HG03457 (cell line): Measurements from ENCODE around the gene TREM2.
"Not testable (repeated sequence)": the region's sequence is repeated elsewhere in the genome, so short reads cannot be mapped to it uniquely, and the experiment has no call there.

Experiments
- ATAC-seq: cut with Tn5 transposase; IDR thresholded peaks from one replicate; pipeline ENCODE4 v1.9.1; 2021; ENCODE audit warnings: moderate number of reproducible peaks; ENCODE audit not compliant: unreplicated experiment

The TREM2 gene

DNA sequence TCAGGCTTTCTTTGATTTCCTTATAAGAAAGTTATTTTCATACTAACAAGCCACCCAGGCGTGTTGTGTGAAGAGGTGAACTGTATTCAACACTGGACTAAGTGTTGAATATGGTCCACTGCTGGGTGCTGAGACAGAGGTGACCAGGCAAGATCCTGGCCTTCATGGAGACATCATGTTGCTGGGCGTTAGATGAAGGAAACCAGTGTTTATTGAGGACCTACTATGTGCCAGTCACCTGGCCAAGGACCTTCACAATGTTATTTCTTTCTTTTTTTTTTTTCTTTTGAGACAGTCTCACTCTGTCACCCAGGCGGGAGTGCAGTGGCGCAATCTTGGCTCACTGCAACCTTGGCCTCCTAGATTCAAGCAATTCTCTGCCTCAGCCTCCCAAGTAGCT lies 6.9 kb downstream of the TREM2 start:
- ATAC-seq, result no peak

DNA sequence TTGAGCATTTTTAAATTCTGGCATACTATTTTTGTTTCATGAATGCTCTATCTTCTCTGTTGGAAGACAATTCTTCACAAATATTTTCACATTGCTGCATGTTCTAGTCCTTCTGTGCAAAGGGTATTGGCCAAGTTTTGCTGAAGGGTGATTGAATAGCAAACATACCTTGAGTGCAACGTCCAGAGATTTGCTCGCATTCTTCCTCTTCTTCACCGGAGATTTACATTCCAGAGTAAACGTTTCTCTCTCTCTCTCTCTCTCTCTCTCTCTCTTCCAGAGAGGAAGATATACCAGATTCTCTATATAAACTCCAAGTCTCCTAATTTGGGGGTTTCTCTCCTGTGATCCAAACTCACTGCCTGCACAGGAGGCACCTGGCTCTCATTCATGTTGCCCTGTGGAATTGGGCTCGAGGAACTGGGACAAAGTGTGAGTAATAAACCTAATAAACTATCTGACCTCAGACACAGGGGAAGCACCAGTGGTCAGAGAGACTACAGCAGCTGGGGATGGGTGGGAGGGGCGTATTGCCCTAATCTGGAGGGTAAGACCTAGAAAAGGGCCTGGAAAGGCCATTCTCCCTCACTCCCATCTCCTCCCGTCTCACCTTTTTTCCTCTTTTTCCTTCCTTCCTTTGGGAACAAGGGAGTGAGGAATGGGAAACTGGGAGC lies 7.6 kb downstream of the TREM2 start:
- ATAC-seq, result no peak

- no peak for ATAC-seq
Measured at GRCh38 chr6:41153992-41154625, 8.8 kb downstream of the TREM2 start, which contains the start of gene TREML1. TSS of gene TREML1 (minus strand) at chr6:41154347. CDS start at chr6:41154288, 59 bp downstream.

DNA sequence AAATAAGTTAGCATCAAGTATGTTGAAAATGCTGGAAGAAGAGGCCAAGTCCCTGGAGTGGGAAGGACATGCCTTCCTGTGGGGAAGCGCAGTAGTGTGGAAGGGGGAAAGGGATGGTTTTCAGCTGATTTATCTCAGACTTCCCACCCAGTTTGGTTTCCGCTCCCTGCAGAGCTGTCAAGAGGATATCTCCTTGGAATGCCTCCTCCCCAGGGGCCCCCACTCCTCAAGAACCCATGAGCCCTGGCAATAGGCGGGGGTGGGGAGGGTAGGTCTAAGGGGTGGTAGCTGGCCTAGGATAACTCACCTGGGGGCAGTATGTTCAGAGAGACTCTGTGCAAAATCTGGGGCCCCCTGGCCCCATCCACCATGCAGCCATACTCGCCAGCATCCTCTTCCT lies 9.5 kb downstream of the TREM2 start:
- ATAC-seq, result no peak

GRCh38 chr6:41150671-41151070 lies 12.2 kb downstream of the TREM2 start:
- ATAC-seq, result no peak

DNA sequence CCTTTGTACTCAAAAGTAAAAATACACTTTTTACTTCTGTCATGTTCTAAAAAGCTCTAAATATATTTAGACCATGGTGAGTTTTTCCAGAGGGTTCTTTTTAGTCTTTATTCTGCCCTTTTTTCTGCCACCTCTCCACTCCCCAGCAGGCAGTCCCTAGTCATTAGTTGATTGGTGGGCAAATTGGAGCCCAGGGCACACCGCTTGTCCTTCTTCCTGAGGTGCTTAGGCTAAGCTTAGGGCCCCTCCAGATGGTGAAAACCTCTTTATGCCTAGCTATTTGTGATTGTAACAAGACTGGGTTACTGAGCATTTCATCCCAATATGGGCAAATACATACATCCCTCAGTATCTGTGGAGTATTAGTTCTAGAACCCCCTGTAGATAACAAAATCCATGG lies 15.0 kb downstream of the TREM2 start:
- ATAC-seq, result no peak

GRCh38 chr6:41136911-41137310 lies 26.0 kb downstream of the TREM2 start:
- ATAC-seq, result no peak

DNA sequence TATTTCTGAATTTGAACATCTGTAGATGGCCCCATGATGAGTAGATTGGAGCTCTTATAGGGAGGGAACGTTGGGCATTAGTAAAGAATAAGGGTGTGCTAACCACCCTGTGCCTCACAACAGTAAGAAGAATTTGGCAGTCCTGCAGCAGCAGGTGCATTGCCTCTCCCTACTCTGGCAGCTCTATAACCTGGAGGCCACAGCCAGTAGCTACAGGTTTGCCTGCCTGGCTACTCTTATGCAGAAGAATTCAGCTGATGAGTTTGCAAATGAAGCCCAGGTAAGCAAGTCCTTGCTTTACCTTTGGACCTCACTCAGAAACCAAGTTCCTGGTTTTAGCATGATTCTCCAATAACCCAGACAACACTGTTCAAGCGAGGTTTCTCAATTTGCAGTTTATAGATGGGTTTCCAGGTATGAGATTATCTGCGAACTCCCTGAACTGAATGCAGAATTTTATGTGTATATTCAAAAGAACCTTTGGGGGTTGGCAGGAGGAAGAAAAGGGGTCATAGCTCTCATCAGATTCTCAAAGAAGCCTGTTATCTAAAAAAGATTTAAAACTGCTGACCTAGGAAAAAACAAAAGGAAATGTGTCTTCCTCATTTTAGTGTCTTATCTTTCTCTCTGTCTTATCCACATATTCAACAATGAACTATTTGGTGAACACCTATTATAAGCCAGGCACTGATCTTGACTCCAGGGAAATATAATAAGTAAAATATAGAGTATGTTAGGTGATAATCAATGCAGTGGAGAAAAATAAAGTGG lies 27.7 kb downstream of the TREM2 start:
- no peak for ATAC-seq

GRCh38 chr6:41132254-41132653 lies 30.7 kb downstream of the TREM2 start:
- no peak for ATAC-seq

GRCh38 chr6:41125282-41125681 lies 37.6 kb downstream of the TREM2 start:
- no peak for ATAC-seq

DNA sequence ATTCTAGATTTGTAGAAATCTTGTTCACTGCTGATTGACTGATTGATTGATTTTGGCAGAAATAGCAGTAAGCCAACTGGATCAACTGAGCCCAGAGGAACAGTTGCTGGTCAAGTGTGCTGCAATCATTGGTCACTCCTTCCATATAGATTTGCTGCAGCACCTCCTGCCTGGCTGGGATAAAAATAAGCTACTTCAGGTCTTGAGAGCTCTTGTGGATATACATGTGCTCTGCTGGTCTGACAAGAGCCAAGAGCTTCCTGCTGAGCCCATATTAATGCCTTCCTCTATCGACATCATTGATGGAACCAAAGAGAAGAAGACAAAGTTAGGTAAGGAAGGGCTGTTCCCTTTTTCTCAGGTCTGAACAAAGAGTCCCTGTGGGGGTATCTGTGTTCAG lies 40.0 kb downstream of the TREM2 start:
- no peak for ATAC-seq

DNA sequence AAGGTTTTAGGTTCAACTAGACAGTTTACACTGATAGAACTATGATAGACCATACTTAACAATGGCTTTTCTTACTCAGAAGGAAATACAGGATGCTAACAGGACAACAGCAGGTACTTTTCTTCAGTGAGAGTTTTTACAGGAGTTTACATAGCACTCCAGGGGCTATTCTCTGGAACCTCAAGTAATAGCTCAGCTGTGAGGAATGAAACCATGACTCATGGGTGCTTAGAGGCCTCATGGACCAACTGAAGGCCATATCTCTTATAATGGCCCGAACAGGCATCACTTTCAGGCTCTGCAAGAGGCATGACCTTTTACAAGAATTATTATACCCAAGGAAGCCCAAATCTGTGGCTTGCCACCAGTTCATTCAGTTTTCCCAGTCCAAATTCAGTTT lies 40.5 kb downstream of the TREM2 start:
- no peak for ATAC-seq

- no peak for ATAC-seq
Measured at GRCh38 chr6:41120058-41120457, 42.9 kb downstream of the TREM2 start.

DNA sequence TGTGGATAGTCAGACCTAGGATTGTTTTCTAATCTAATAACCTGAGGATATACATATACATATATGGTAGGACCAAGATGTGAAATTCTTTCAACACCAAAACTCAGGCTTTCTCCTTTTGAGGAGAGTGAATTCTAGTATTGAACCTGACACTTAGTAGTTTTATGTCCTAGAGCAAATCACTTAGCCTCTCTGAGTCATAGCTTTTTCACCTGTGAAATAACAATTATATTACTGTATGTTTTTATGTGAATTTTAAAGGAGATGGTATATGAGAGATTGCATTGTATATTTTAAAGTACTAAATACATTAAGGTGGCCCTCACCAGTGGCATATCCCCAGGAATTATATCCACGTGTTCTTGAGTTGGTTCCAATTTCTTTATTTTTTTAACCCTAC lies 43.4 kb downstream of the TREM2 start:
- ATAC-seq, result no peak

GRCh38 chr6:41115027-41115426 lies 47.9 kb downstream of the TREM2 start:
- not testable (repeated sequence) for ATAC-seq

DNA sequence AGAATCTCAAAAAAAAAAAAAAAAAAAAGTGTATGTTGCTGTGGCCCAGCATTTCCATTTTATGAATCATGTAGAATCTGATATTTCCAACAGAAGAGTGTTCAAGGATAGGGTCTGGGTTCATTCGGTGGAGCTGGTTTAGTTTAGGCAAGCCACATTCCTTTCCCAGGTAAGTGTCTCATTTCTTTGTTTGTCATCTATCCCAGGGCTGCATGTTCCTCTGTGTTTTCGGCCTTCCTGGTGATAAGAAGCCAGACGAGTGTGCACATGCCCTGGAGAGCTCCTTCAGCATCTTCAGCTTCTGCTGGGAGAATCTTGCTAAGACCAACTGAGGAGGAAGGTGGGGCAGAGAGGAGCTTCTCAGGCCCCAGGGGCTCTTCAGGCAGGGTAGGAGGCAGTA lies 51.9 kb downstream of the TREM2 start:
- ATAC-seq, result no peak
